SK-N-SH (cell line): ENCODE measurements around the gene PDCL2. TPM values are rescaled to one million over a fixed set of nuclear protein-coding genes. Genes with fewer than 3 reads are reported as not detected.

Source experiments
- CTCF ChIA-PET: fragments of 300-600, 350-600 bp; formaldehyde crosslinking; extraction: SDS; loops from one replicate; lab custom pipeline; 2021; lab: Yijun Ruan, JAX
- POLR2A ChIA-PET: fragments of 350-600 bp; sonication (Branson Sonifier 250); formaldehyde crosslinking; extraction: SDS; loops from one replicate; lab custom pipeline; 2020; ENCODE audit warnings: antibody characterized with exemption, inconsistent platforms; lab: Yijun Ruan, JAX
- DNase-seq: peaks from one replicate; pipeline ENCODE4 v3.0.0; 2012
- H2AFZ ChIP-seq: fragments of 200-600 bp; sonication (generic); 2 replicates; pipeline ENCODE4 v1.8.1; 2016; ENCODE audit warnings: antibody characterized with exemption, mild to moderate bottlenecking, low read depth
- H3F3A ChIP-seq: fragments of 200-600 bp; sonication (generic); replicated peaks from 2 replicates; pipeline ENCODE3; 2016; ENCODE audit warnings: antibody characterized with exemption, mild to moderate bottlenecking; ENCODE audit not compliant: insufficient read depth
- H3K27ac ChIP-seq, 2 experiments: fragments of 200-500 bp in 1 of 2; fragments of 200-600 bp in 1 of 2; sonication (Bioruptor generic) in 1 of 2; sonication (generic), shearing (Covaris generic) in 1 of 2; 2 replicates each; pipeline versions ENCODE4 v1.5.1 to v1.6.1; 2014 to 2016; ENCODE audit warnings: low read depth in 2 of 2, inconsistent platforms in 1 of 2, low read length in 1 of 2, mild to moderate bottlenecking in 1 of 2, mixed read lengths in 1 of 2
- H3K27me3 ChIP-seq: fragments of 200-600 bp; sonication (generic), shearing (Covaris generic); 2 replicates; pipeline ENCODE4 v1.6.1; 2016; ENCODE audit warnings: mixed run types; ENCODE audit not compliant: insufficient read depth
- H3K36me3 ChIP-seq, 2 experiments: fragments of 200-500 bp in 1 of 2; fragments of 200-600 bp in 1 of 2; sonication (Bioruptor generic) in 1 of 2; sonication (generic) in 1 of 2; replicated peaks in 1 of 2; 2 replicates each; pipeline versions ENCODE3 to v1.5.1; 2014 to 2016; ENCODE audit warnings: low read length in 1 of 2, mild to moderate bottlenecking in 1 of 2; ENCODE audit not compliant: insufficient read depth in 2 of 2, control insufficient read depth in 1 of 2
- H3K4me1 ChIP-seq, 2 experiments: fragments of 200-500 bp in 1 of 2; fragments of 200-600 bp in 1 of 2; sonication (Bioruptor generic) in 1 of 2; sonication (generic), shearing (Covaris generic) in 1 of 2; 2 replicates each; pipeline versions ENCODE4 v1.5.1 to v1.6.1; 2014 to 2016; ENCODE audit warnings: low read depth in 1 of 2, low read length in 1 of 2, mixed run types in 1 of 2; ENCODE audit not compliant: insufficient read depth in 2 of 2, control insufficient read depth in 1 of 2
- H3K4me2 ChIP-seq: fragments of 200-600 bp; sonication (generic), shearing (Covaris generic); 2 replicates; pipeline ENCODE4 v1.6.1; 2017; ENCODE audit warnings: mixed run types
- H3K4me3 ChIP-seq, 2 experiments: fragments of 200-500 bp in 1 of 2; fragments of 200-600 bp in 1 of 2; sonication (Bioruptor generic) in 1 of 2; sonication (generic), shearing (Covaris generic) in 1 of 2; 2 replicates each; pipeline versions ENCODE4 v1.5.1 to v1.8.1; 2014 to 2016; ENCODE audit warnings: low read depth in 2 of 2, inconsistent platforms in 1 of 2, low read length in 1 of 2, mild to moderate bottlenecking in 1 of 2, mixed read lengths in 1 of 2, moderate library complexity in 1 of 2
- H3K79me2 ChIP-seq: fragments of 200-600 bp; sonication (generic); 2 replicates; pipeline ENCODE4 v1.8.1; 2017; ENCODE audit warnings: mild to moderate bottlenecking; ENCODE audit not compliant: insufficient read depth
- H3K9ac ChIP-seq: fragments of 200-600 bp; sonication (generic); 2 replicates; pipeline ENCODE4 v1.6.1; 2017; ENCODE audit warnings: mixed run types
- H3K9me2 ChIP-seq: fragments of 200-600 bp; sonication (generic); 2 replicates; pipeline ENCODE4 v1.6.1; 2017; ENCODE audit warnings: mixed run types
- H3K9me3 ChIP-seq: fragments of 200-600 bp; sonication (generic); 2 replicates; pipeline ENCODE4 v1.6.1; 2017; ENCODE audit warnings: mixed run types, mild to moderate bottlenecking, moderate library complexity
- H4K20me1 ChIP-seq: fragments of 200-600 bp; sonication (generic); 2 replicates; pipeline ENCODE4 v1.6.1; 2017; ENCODE audit warnings: mild to moderate bottlenecking, mixed run types; ENCODE audit not compliant: insufficient read depth
- CHD2 ChIP-seq: fragments of 150-350 bp; IDR thresholded peaks from 2 replicates; pipeline ENCODE4 v1.6.1; 2018; ENCODE audit warnings: low read length; ENCODE audit not compliant: partially characterized antibody
- ELF1 ChIP-seq: IDR thresholded peaks from 2 replicates; pipeline ENCODE4 v1.4.0; 2012
- EP300 ChIP-seq, 2 experiments: IDR thresholded peaks; 2 replicates each; pipeline versions ENCODE4 v1.4.0 to v1.6.1; 2012; ENCODE audit warnings: borderline replicate concordance in 1 of 2, low read depth in 1 of 2, low read length in 1 of 2
- FOXJ3 ChIP-seq: sonication (generic); formaldehyde crosslinking; IDR thresholded peaks from 2 replicates; pipeline ENCODE4 v1.5.1; 2020; ENCODE audit warnings: mild to moderate bottlenecking, missing genetic modification reagents
- JUND ChIP-seq: IDR thresholded peaks from 2 replicates; pipeline ENCODE4 v1.4.0; 2012
- MXI1 ChIP-seq: IDR thresholded peaks from 2 replicates; pipeline ENCODE4 v1.6.1; 2012; ENCODE audit warnings: mild to moderate bottlenecking, low read depth, low read length, improper control_type of control experiment
- POLR2AphosphoS5 ChIP-seq: IDR thresholded peaks from 2 replicates; pipeline ENCODE4 v1.6.1; 2012; ENCODE audit warnings: low read depth, low read length
- RCOR1 ChIP-seq: fragments of 150-350 bp; IDR thresholded peaks from 2 replicates; pipeline ENCODE4 v1.6.1; 2017; ENCODE audit warnings: antibody characterized with exemption, low read length
- RFX5 ChIP-seq: IDR thresholded peaks from 2 replicates; pipeline ENCODE4 v1.6.1; 2012; ENCODE audit warnings: mild to moderate bottlenecking, improper control_type of control experiment, low read length
- SIN3A ChIP-seq: IDR thresholded peaks from 2 replicates; pipeline ENCODE4 v1.6.1; 2012; ENCODE audit warnings: low read depth, mild to moderate bottlenecking, low read length, moderate library complexity, borderline replicate concordance
- TEAD4 ChIP-seq: IDR thresholded peaks from 2 replicates; pipeline ENCODE4 v1.4.0; 2012; ENCODE audit warnings: mild to moderate bottlenecking, borderline replicate concordance; ENCODE audit not compliant: insufficient read depth
- WGBS: methylation state at CpG from one replicate; pipeline ENCODE4 v1.1.6; 2017; ENCODE audit warnings: low lambda C conversion rate; 5-methylcytosine and 5-hydroxymethylcytosine counted together
- polyA plus RNA-seq, 3 experiments: library from polyadenylated mRNA; depleted of rRNA; stranded (reverse); fragments of >200 nt; gene quantifications; 2 replicates each; pipeline ENCODE4 v1.2.3, GENCODE V29; 2012
- TF ChIP-seq, protein P1 (sequence below): fragments of 150-350 bp; IDR thresholded peaks from 2 replicates; pipeline ENCODE4 v1.6.1; 2017; ENCODE audit warnings: antibody characterized with exemption, low read length, low read depth, borderline replicate concordance
- TF ChIP-seq, protein P2 (sequence below): IDR thresholded peaks from 2 replicates; pipeline ENCODE4 v1.4.0; 2012; ENCODE audit warnings: low read depth, borderline replicate concordance
- TF ChIP-seq, protein P3 (sequence below): IDR thresholded peaks from 2 replicates; pipeline ENCODE4 v1.6.1; 2012; ENCODE audit warnings: mild to moderate bottlenecking, low read depth, low read length, moderate library complexity
- TF ChIP-seq, protein P4 (sequence below): fragments of 150-350 bp; IDR thresholded peaks from 2 replicates; pipeline ENCODE4 v1.6.1; 2016; ENCODE audit warnings: mild to moderate bottlenecking, low read depth, low read length
- TF ChIP-seq, protein P5 (sequence below): IDR thresholded peaks from 2 replicates; pipeline ENCODE4 v1.4.0; 2012; ENCODE audit warnings: low read depth, borderline replicate concordance
- TF ChIP-seq, protein P6 (sequence below): fragments of 200-600 bp; sonication (generic); IDR thresholded peaks from 2 replicates; pipeline ENCODE4 v1.6.1; 2017; ENCODE audit warnings: antibody characterized with exemption, mild to moderate bottlenecking, moderate library complexity

Gene PDCL2
- polyA plus RNA-seq, 1 of the 3 experiments (the other 2 are of a cell fraction), result not detected

DNA sequence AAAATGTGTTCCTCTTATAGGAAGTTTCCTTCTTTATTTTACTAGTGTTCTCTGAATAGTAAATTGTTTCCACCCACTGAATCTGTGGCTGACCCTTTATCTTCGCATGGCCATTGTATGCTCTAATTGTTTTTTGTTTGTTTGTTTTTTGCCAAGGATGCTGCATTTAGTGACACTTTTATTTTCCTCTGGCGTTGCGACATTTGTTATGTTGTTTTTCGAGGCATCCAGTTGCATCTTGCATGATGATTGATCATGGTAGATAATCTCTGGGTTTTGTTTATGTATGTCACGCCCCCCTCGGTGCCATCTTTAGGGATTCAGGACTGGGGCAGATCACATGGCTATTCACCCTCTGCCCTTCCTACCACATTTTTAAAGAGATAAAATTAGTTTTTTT, 41.9 kb upstream of the PDCL2 start:
- Histone ChIP-seq H3K4me1 (peaks cover 0 to 14% of the 10 kb centered on the region in 2 experiments; a peak in 1 of 4 replicates), H2AFZ (no peak overlapping the region), H3K4me2 (no peak overlapping the region), H3K27me3 (peaks cover 18% of the 10 kb centered on the region; the same call in 1 of the 2 replicates), H3K4me3 (no peak overlapping the region), H4K20me1 (no peaks in the 10 kb centered on the region), H3F3A (no peaks in the 10 kb centered on the region), H3K27ac (no peak overlapping the region), H3K79me2 (no peaks in the 10 kb centered on the region; the same call in 1 of the 2 replicates), H3K9ac (no peak overlapping the region), H3K9me2 (no peaks in the 10 kb centered on the region), H3K9me3 (no peaks in the 10 kb centered on the region), H3K36me3 (no peaks in the 10 kb centered on the region)
- DNase-seq, result no peak
- ChIA-PET POLR2A (no interaction called here), CTCF (no interaction called here)
- 63% methylated on average over 6 of the region's 6 CpGs for WGBS
- TF ChIP-seq SIN3A (no peak), RCOR1 (no peak), ELF1 (no peak), RFX5 (no peak), EP300 (IDR thresholded peaks at IDR 0.05; ENCODE audit: borderline replicate concordance in 1 of 2, low read depth in 1 of 2, low read length in 1 of 2) (no peak), JUND (no peak), POLR2AphosphoS5 (no peak), FOXJ3 (CRISPR knock-in tag) (no peak), MXI1 (no peak), CHD2 (no peak), TEAD4 (no peak)
- TF ChIP-seq, protein P1, sequence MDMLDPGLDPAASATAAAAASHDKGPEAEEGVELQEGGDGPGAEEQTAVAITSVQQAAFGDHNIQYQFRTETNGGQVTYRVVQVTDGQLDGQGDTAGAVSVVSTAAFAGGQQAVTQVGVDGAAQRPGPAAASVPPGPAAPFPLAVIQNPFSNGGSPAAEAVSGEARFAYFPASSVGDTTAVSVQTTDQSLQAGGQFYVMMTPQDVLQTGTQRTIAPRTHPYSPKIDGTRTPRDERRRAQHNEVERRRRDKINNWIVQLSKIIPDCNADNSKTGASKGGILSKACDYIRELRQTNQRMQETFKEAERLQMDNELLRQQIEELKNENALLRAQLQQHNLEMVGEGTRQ, result no peak
- TF ChIP-seq, protein P2, sequence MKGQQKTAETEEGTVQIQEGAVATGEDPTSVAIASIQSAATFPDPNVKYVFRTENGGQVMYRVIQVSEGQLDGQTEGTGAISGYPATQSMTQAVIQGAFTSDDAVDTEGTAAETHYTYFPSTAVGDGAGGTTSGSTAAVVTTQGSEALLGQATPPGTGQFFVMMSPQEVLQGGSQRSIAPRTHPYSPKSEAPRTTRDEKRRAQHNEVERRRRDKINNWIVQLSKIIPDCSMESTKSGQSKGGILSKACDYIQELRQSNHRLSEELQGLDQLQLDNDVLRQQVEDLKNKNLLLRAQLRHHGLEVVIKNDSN, result no peak
- TF ChIP-seq, protein P3, sequence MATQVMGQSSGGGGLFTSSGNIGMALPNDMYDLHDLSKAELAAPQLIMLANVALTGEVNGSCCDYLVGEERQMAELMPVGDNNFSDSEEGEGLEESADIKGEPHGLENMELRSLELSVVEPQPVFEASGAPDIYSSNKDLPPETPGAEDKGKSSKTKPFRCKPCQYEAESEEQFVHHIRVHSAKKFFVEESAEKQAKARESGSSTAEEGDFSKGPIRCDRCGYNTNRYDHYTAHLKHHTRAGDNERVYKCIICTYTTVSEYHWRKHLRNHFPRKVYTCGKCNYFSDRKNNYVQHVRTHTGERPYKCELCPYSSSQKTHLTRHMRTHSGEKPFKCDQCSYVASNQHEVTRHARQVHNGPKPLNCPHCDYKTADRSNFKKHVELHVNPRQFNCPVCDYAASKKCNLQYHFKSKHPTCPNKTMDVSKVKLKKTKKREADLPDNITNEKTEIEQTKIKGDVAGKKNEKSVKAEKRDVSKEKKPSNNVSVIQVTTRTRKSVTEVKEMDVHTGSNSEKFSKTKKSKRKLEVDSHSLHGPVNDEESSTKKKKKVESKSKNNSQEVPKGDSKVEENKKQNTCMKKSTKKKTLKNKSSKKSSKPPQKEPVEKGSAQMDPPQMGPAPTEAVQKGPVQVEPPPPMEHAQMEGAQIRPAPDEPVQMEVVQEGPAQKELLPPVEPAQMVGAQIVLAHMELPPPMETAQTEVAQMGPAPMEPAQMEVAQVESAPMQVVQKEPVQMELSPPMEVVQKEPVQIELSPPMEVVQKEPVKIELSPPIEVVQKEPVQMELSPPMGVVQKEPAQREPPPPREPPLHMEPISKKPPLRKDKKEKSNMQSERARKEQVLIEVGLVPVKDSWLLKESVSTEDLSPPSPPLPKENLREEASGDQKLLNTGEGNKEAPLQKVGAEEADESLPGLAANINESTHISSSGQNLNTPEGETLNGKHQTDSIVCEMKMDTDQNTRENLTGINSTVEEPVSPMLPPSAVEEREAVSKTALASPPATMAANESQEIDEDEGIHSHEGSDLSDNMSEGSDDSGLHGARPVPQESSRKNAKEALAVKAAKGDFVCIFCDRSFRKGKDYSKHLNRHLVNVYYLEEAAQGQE, result no peak
- TF ChIP-seq, protein P4, sequence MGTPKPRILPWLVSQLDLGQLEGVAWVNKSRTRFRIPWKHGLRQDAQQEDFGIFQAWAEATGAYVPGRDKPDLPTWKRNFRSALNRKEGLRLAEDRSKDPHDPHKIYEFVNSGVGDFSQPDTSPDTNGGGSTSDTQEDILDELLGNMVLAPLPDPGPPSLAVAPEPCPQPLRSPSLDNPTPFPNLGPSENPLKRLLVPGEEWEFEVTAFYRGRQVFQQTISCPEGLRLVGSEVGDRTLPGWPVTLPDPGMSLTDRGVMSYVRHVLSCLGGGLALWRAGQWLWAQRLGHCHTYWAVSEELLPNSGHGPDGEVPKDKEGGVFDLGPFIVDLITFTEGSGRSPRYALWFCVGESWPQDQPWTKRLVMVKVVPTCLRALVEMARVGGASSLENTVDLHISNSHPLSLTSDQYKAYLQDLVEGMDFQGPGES, result no peak
- TF ChIP-seq, protein P5, sequence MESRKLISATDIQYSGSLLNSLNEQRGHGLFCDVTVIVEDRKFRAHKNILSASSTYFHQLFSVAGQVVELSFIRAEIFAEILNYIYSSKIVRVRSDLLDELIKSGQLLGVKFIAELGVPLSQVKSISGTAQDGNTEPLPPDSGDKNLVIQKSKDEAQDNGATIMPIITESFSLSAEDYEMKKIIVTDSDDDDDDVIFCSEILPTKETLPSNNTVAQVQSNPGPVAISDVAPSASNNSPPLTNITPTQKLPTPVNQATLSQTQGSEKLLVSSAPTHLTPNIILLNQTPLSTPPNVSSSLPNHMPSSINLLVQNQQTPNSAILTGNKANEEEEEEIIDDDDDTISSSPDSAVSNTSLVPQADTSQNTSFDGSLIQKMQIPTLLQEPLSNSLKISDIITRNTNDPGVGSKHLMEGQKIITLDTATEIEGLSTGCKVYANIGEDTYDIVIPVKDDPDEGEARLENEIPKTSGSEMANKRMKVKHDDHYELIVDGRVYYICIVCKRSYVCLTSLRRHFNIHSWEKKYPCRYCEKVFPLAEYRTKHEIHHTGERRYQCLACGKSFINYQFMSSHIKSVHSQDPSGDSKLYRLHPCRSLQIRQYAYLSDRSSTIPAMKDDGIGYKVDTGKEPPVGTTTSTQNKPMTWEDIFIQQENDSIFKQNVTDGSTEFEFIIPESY, result no peak
- TF ChIP-seq, protein P6, sequence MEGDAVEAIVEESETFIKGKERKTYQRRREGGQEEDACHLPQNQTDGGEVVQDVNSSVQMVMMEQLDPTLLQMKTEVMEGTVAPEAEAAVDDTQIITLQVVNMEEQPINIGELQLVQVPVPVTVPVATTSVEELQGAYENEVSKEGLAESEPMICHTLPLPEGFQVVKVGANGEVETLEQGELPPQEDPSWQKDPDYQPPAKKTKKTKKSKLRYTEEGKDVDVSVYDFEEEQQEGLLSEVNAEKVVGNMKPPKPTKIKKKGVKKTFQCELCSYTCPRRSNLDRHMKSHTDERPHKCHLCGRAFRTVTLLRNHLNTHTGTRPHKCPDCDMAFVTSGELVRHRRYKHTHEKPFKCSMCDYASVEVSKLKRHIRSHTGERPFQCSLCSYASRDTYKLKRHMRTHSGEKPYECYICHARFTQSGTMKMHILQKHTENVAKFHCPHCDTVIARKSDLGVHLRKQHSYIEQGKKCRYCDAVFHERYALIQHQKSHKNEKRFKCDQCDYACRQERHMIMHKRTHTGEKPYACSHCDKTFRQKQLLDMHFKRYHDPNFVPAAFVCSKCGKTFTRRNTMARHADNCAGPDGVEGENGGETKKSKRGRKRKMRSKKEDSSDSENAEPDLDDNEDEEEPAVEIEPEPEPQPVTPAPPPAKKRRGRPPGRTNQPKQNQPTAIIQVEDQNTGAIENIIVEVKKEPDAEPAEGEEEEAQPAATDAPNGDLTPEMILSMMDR, result no peak
